K562 (cell line): ENCODE data around the gene LRRC51. TPM values are rescaled to one million over a fixed set of nuclear protein-coding genes. Genes with fewer than 3 reads are reported as not detected.

Experiments used
- ATF7 ChIP-seq: fragments of 450-650 bp; IDR thresholded peaks from 2 replicates; pipeline ENCODE4 v1.7.1; 2014; ENCODE audit warnings: mild to moderate bottlenecking, moderate library complexity
- CCAR2 ChIP-seq: fragments of 200-400 bp; formaldehyde crosslinking; IDR thresholded peaks from 2 replicates; pipeline ENCODE4 v1.6.1; 2017; ENCODE audit warnings: mild to moderate bottlenecking, low read depth, low read length
- ERF ChIP-seq: fragments of 450-650 bp; formaldehyde crosslinking; IDR thresholded peaks from 2 replicates; pipeline ENCODE4 v1.4.0; 2020; ENCODE audit warnings: mild to moderate bottlenecking, mixed read lengths
- FIP1L1 ChIP-seq: fragments of 200-400 bp; formaldehyde crosslinking; IDR thresholded peaks from 2 replicates; pipeline ENCODE4 v1.6.1; 2018; ENCODE audit warnings: mild to moderate bottlenecking, low read depth, low read length; ENCODE audit not compliant: poor library complexity, severe bottlenecking
- FOXA3 ChIP-seq, 2 experiments: fragments of 450-650 bp in 1 of 2; sonication (generic) in 1 of 2; formaldehyde crosslinking; IDR thresholded peaks in 1 of 2; conservative IDR thresholded peaks in 1 of 2; 2 replicates each; pipeline versions ENCODE4 v1.4.0 to v1.8.0; 2020 to 2022; ENCODE audit warnings: mild to moderate bottlenecking in 2 of 2, missing genetic modification reagents in 1 of 2
- FOXO4 ChIP-seq: fragments of 450-650 bp; formaldehyde crosslinking; IDR thresholded peaks from 2 replicates; pipeline ENCODE4 v1.4.0; 2020; ENCODE audit warnings: mild to moderate bottlenecking, moderate library complexity
- HDAC1 ChIP-seq, 2 experiments: fragments of 450-650 bp; IDR thresholded peaks; 2 replicates each; pipeline ENCODE4 v1.6.1; 2016 to 2017; ENCODE audit warnings: inconsistent platforms in 1 of 2, mild to moderate bottlenecking in 1 of 2, moderate library complexity in 1 of 2
- HSF4 ChIP-seq: fragments of 250-450 bp; sonication (Bioruptor Pico); IDR thresholded peaks from 2 replicates; pipeline ENCODE4 v2.1.2; 2022; ENCODE audit warnings: mild to moderate bottlenecking, moderate library complexity, borderline replicate concordance
- IRF1 ChIP-seq: sonication (generic); formaldehyde crosslinking; IDR thresholded peaks from 2 replicates; pipeline ENCODE4 v1.8.0; 2022; ENCODE audit warnings: missing genetic modification reagents, mild to moderate bottlenecking, borderline replicate concordance
- KLF10 ChIP-seq: fragments of 250-450 bp; sonication (Bioruptor Pico); IDR thresholded peaks from 2 replicates; pipeline ENCODE4 v1.6.1; 2021; ENCODE audit warnings: matching md5 sums
- LARP7 ChIP-seq: fragments of 450-650 bp; IDR thresholded peaks from 2 replicates; pipeline ENCODE4 v1.6.1; 2016
- MEF2D ChIP-seq: conservative IDR thresholded peaks from 2 replicates; pipeline ENCODE4 v1.6.1; 2016; ENCODE audit warnings: low read depth, missing genetic modification characterization, missing compliant biosample characterization
- NR3C1 ChIP-seq: sonication (generic); formaldehyde crosslinking; IDR thresholded peaks from 2 replicates; pipeline ENCODE4 v1.8.1; 2022; ENCODE audit warnings: missing genetic modification reagents
- PCBP1 ChIP-seq: fragments of 200-400 bp; formaldehyde crosslinking; IDR thresholded peaks from 2 replicates; pipeline ENCODE4 v1.6.1; 2018; ENCODE audit warnings: mild to moderate bottlenecking, low read depth, low read length; ENCODE audit not compliant: poor library complexity, severe bottlenecking
- PRMT5 ChIP-seq: sonication (generic); formaldehyde crosslinking; IDR thresholded peaks from 2 replicates; pipeline ENCODE4 v1.5.0; 2020; ENCODE audit warnings: missing genetic modification reagents
- SMC3 ChIP-seq: conservative IDR thresholded peaks from 2 replicates; pipeline ENCODE4 v1.6.1; 2011; ENCODE audit warnings: low read depth, low read length, improper control_type of control experiment; ENCODE audit not compliant: insufficient read depth
- SUPT5H ChIP-seq: fragments of 450-650 bp; IDR thresholded peaks from 2 replicates; pipeline ENCODE4 v1.6.1; 2016
- TAF7 ChIP-seq: fragments of 450-650 bp; IDR thresholded peaks from 2 replicates; pipeline ENCODE4 v1.6.1; 2016; ENCODE audit warnings: missing genetic modification characterization, missing compliant biosample characterization
- TFAP4 ChIP-seq: sonication (generic); formaldehyde crosslinking; IDR thresholded peaks from 2 replicates; pipeline ENCODE4 v1.8.0; 2022; ENCODE audit warnings: missing genetic modification reagents, mild to moderate bottlenecking, moderate library complexity, borderline replicate concordance
- ZC3H4 ChIP-seq: sonication (generic); formaldehyde crosslinking; IDR thresholded peaks from 2 replicates; pipeline ENCODE4 v1.9.0; 2021; ENCODE audit warnings: missing genetic modification reagents, borderline replicate concordance
- ZNF12 ChIP-seq: sonication (generic); formaldehyde crosslinking; IDR thresholded peaks from 2 replicates; pipeline ENCODE4 v1.4.0; 2020; ENCODE audit warnings: mild to moderate bottlenecking, missing genetic modification reagents
- ZNF263 ChIP-seq: sonication (generic); formaldehyde crosslinking; IDR thresholded peaks from 2 replicates; pipeline ENCODE4 v1.8.0; 2022; ENCODE audit warnings: mild to moderate bottlenecking, missing genetic modification reagents, borderline replicate concordance
- ZNF639 ChIP-seq, 2 experiments: fragments of 200-800 bp in 1 of 2; sonication (Bioruptor generic) in 1 of 2; sonication (generic) in 1 of 2; formaldehyde crosslinking in 1 of 2; IDR thresholded peaks in 1 of 2; conservative IDR thresholded peaks in 1 of 2; 2 replicates each; pipeline versions ENCODE4 v1.5.0 to v1.6.1; 2016 to 2020; ENCODE audit warnings: missing compliant biosample characterization in 1 of 2, missing genetic modification characterization in 1 of 2, missing genetic modification reagents in 1 of 2
- ZNF695 ChIP-seq: fragments of 450-650 bp; formaldehyde crosslinking; IDR thresholded peaks from 2 replicates; pipeline ENCODE4 v1.4.0; 2020; ENCODE audit warnings: mild to moderate bottlenecking, moderate library complexity
- polyA plus RNA-seq, 8 experiments: library from polyadenylated mRNA; depleted of rRNA in 4 of 8; stranded (reverse) in 5 of 8; unstranded in 3 of 8; fragments of >200 nt; fragmentation: Nextera tagmentation in 2 of 8; fragmentation: Illumina TruSeq in 1 of 8; extraction: Ambion mirVana in 2 of 8; extraction: Trizol in 1 of 8; gene quantifications; 2 replicates each; pipeline versions ENCODE4 v1.2.1 to v1.2.3, GENCODE V29; 2011 to 2014; ENCODE audit warnings: inconsistent platforms in 1 of 8, missing spikeins in 1 of 8
- total RNA-seq, 7 experiments: library from RNA; depleted of rRNA in 6 of 7; stranded (reverse); fragments of >200 nt in 6 of 7; fragmentation: Illumina TruSeq in 2 of 7; extraction: Trizol in 2 of 7; gene quantifications; 2 replicates each; pipeline versions ENCODE4 v1.2.1 to v1.2.3, GENCODE V29; 2011 to 2021; ENCODE audit warnings: low replicate concordance in 1 of 7

The LRRC51 gene
- total and polyA plus RNA-seq, 9 of the 15 experiments (the other 6 are each of a cell fraction or from before 2014, with no cell fraction given): 4.7 to 10.6 (median 5.6) TPM

- TF ChIP-seq FOXO4 (CRISPR knock-in tag): no peak
- TF ChIP-seq FIP1L1: no peak
- TF ChIP-seq HDAC1 (IDR thresholded peaks at IDR 0.05): peak in 1 of 2 experiments; percentile 64; a peak in 1 of 4 replicates
- no peak for TF ChIP-seq HSF4 (CRISPR knock-in tag)
- TF ChIP-seq ZNF695: no peak
- no peak for TF ChIP-seq KLF10 (CRISPR knock-in tag)
- no peak for TF ChIP-seq ZNF263
- TF ChIP-seq ZNF12: no peak
- no peak for TF ChIP-seq IRF1 (CRISPR knock-in tag)
- TF ChIP-seq FOXA3 (CRISPR knock-in tag; conservative IDR thresholded peaks at IDR 0.05 in 1 of 2, IDR thresholded peaks at IDR 0.05 in 1 of 2): no peak
- TF ChIP-seq PCBP1: no peak
- TF ChIP-seq PRMT5 (CRISPR knock-in tag): no peak
- TF ChIP-seq ATF7: peak; percentile 86
- peak; percentile 97 for TF ChIP-seq SUPT5H
- TF ChIP-seq SMC3: no peak
- peak; percentile 45; the same call in 1 of the 2 replicates for TF ChIP-seq TFAP4 (CRISPR knock-in tag)
- no peak for TF ChIP-seq LARP7
- TF ChIP-seq ZC3H4 (CRISPR knock-in tag): no peak
- peak; percentile 4; the same call in 1 of the 2 replicates for TF ChIP-seq ERF (CRISPR knock-in tag)
- TF ChIP-seq ZNF639 (CRISPR knock-in tag; conservative IDR thresholded peaks at IDR 0.05 in 1 of 2, IDR thresholded peaks at IDR 0.05 in 1 of 2): no peak; a peak in 2 of 4 replicates
- no peak for TF ChIP-seq MEF2D (tag)
- peak; percentile 74 for TF ChIP-seq TAF7
- no peak for TF ChIP-seq NR3C1
- no peak for TF ChIP-seq CCAR2
Observed at GRCh38 chr11:72112143-72112977, 31.7 kb downstream of the LRRC51 start, which contains the start of gene ANAPC15 (continued).
